Measurements from ENCODE around the gene TMEM239. TPM values are rescaled to one million over a fixed set of nuclear protein-coding genes. Genes with fewer than 3 reads are reported as not detected.

The TMEM239 gene
- total RNA-seq, 1 donor, result 0.43 TPM

- H3K4me3 ChIP-seq (ENCODE audit: low read depth, low read length), result peak overlapping the region; percentile 58
- DNase-seq (ENCODE audit: low read depth), result no peak
- no peak for TF ChIP-seq CTCF (IDR thresholded peaks at IDR 0.05; ENCODE audit: insufficient read depth, low read depth, low read length)
These were observed 16.3 kb upstream of the TMEM239 start for GRCh38 chr20:2799688-2800520.

- DNase-seq (ENCODE audit: low read depth), result no peak
- H3K4me3 ChIP-seq (ENCODE audit: low read depth, low read length), result peak within 1 kb of the TSS; percentile 58
- no peak for TF ChIP-seq CTCF (IDR thresholded peaks at IDR 0.05; ENCODE audit: insufficient read depth, low read depth, low read length)
These were observed 15.5 kb upstream of the TMEM239 start, which contains the start of gene CPXM1 for GRCh38 chr20:2800521-2801285. Gene CPXM1 (minus strand): TSS chr20:2800627. CDS start chr20:2800572, 55 bp downstream.

GRCh38 chr20:2801286-2801728 is 14.9 kb upstream of the TMEM239 start:
- DNase-seq (ENCODE audit: low read depth), result no peak

DNA sequence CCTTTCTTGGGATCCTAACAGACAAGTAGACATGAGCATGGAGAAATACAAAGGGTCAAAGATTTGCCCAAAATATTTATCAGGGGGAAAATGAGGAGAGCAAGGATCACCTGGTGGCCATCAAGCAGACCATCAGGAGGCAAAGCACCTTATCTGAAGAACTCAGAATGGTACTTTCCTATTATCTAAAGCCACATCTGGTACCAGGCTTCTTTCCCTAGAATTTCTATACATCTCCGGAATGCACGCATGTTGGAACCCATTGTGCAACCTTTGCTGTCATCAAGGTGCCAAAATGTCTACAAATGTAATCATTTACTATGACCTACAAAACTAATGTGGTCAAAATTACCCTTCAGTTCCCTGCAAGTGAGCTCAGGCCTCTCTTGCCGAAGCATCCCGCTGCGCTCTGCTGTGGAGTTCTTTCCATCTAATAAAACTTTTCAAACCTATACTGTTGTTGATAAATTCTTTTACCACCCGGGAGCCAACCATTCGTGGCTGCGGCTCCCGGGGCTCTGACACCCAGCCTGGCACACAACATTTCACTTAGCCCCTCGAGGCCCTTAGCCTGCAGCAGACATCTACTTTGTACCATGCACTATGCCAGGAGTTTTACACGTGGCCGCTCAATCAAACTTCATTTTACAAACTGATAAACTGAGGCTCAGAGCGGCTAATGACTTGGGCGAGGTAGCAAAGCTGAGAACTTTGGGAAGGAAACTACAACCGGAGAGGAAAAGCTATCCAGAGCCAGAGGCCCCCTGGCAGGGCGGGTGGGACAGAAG is 11.9 kb upstream of the TMEM239 start:
- DNase-seq (ENCODE audit: low read depth), result no peak
- no peak for TF ChIP-seq CTCF (IDR thresholded peaks at IDR 0.05; ENCODE audit: insufficient read depth, low read depth, low read length)

More at GRCh38 chr20:2801286-2801728, 14.9 kb upstream of the TMEM239 start:
- no peak for TF ChIP-seq CTCF (IDR thresholded peaks at IDR 0.05; ENCODE audit: insufficient read depth, low read depth, low read length)
- H3K4me3 ChIP-seq (ENCODE audit: low read depth, low read length), result no peak overlapping the region

DNA sequence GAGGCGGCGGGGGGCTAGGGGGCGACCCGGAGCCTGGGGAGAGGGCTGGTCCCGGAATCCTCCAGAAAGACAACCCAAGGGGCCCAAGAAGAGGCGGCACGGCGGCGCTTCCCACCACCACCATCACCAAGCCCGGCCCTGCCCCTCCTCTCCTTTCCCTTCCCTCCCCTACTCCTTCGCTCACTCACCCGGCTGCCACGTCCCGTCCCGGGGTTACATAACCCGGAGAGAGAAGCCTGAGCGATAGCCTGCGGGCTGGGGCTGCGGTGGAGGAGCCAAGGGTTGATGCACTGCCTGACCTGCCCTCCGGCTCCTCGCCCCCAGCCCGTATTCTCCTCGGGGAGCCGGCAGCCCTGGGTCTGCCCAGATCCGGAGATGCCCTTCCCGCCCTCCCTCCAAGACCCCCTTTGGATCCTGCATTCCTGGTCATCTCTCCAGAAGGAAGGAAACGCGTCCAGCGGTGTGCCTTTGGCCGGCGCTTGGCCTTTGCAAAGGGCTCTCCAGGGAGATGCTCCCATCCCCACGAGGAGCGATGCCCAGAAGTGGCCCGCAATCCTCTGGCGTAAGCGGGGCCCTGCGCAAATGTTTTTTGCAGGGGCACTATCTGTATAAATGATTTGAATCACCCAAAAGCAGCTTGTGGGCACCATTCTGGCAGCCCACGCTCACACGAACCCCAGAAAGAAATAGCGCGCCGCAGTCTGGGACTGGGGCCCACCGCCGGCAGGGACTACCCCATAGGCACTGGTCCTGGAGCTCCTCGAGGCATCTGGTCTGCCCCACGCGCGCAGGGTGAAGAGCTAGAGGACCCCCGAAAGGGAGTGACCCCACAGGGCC is 11.1 kb upstream of the TMEM239 start:
- TF ChIP-seq CTCF (IDR thresholded peaks at IDR 0.05; ENCODE audit: insufficient read depth, low read depth, low read length), result no peak
- H3K4me3 ChIP-seq (ENCODE audit: low read depth, low read length), result no peak overlapping the region
- no peak for DNase-seq (ENCODE audit: low read depth)

More for the DNA sequence above, 11.9 kb upstream of the TMEM239 start:
- no peak overlapping the region for H3K4me3 ChIP-seq (ENCODE audit: low read depth, low read length)

Data from fibroblast of villous mesenchyme (primary cell).